Cardiac septum (tissue), 1 donor: ENCODE data around the gene CARMIL1. TPM values are rescaled to one million over a fixed set of nuclear protein-coding genes. Genes with fewer than 3 reads are reported as not detected.

Experiments
- DNase-seq: peaks from one replicate; pipeline ENCODE4 v3.0.0-alpha.2; 2020; ENCODE audit warnings: low spot score
- intact Hi-C: fragments of 100-400 bp; cut with DNase I; formaldehyde crosslinking; loops from one replicate; pipeline ENCODE4 v1.14.0; 2022
- total RNA-seq: library from RNA; stranded (reverse); fragmentation: NEBNext Ultra II Directional; extraction: Animal tissue kit (Norgen Biotek cat#: 25700); gene quantifications from one replicate; pipeline ENCODE4 v1.2.1, GENCODE V29; 2021
- donor health status: DM: no; HTN: no; CAD: no.

The CARMIL1 gene
- total RNA-seq, 1 donor from 2014 or later = 7.5 TPM

DNA sequence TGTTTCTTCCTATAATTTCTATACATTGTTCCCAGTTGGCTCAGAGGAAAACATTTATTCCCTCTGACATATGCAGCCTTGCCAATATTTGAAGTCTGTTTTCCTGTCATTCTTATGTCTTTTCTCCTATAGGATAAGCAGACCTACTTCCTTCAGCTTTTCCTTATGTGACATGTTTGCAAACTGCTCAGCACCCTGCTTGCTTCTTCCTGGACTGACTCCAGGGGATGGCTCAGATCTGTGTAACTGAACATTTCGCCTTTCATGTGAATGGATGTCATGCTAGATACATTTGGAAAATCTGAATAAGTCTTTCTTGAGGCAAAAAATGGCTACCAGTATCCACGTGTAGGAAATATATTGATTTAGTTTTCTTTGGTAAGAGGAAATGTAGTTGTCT lies 113.2 kb downstream of the CARMIL1 start:
- intact Hi-C loops = no loop called here
- no peak for DNase-seq

DNA sequence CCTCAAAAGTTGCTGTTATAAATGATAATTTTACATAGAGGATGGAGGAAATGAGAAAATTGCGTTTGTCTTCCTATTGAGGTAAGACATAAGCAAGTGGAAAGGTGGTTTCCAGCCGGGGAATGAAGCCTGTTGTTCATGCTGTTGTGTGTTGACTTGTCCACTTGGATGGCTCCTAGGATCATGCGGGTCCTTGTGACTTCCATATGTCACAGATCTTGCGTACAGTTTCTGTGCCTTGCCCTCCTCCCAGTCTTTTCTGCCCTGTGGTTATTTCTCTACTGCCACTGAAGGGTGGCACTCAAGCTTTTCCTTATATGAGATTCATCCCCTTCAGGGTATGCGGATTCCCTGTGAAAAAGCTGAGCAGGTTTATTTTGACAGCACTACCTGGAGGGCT lies 116.6 kb downstream of the CARMIL1 start:
- intact Hi-C loops = no loop called here
- DNase-seq = no peak

DNA sequence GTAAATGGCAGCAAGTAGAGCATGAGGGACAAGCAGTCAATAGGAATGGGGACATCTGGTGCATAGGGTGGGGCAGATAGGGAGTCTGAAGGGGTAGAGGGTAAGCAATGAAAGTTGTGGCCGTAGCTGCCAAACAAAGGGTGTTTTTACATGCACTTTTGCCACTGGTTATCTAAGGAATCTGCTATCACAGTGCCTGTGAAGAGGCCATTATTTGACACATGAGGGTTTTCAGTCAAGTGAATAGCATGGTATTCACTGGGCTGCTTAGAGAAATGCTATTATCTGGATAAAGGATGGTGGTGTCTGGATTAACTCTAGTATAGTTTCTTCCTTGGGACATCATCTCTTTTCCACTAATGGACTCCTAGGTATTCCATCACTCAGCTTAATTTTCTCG lies 118.2 kb downstream of the CARMIL1 start:
- intact Hi-C loops = no loop called here
- no peak for DNase-seq

DNA sequence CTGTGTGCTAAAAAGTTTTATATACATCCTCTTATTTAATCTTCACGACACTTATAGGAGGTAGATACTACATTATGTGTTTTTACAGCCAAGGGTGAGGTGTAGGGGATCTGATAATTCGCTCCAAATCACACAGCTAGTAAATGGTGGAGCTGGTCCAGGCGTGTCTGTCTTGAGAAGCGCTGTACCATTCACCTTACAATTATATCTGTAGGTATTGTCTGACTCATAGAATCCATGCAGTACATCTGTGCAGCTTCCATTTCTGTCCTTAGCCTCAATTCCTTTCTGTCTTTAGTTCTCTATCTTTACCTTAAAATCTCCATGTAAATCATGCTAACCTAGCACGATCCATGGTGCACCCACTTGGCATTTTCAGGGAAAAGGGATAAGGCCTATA lies 120.7 kb downstream of the CARMIL1 start:
- intact Hi-C loops = no loop called here
- no peak for DNase-seq

DNA sequence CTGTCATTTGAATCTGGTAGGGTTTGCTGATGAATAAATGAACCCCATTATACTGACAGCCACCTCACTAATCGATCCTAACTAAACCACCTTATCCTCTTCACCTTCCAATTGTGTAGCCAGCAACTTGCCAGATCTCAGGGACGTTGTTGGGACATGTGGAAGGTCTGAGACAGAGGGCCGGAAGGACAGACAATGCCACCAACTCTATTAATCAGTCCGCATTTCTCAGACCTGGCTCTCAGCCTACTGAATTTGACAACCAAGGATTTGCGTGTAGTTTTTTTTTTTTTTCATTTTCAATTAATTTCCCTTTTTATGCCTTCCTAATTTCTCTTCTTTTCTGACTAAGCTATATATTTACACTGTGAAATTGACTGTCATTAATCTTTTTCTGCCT lies 122.5 kb downstream of the CARMIL1 start:
- DNase-seq = no peak
- intact Hi-C loops = no loop called here

DNA sequence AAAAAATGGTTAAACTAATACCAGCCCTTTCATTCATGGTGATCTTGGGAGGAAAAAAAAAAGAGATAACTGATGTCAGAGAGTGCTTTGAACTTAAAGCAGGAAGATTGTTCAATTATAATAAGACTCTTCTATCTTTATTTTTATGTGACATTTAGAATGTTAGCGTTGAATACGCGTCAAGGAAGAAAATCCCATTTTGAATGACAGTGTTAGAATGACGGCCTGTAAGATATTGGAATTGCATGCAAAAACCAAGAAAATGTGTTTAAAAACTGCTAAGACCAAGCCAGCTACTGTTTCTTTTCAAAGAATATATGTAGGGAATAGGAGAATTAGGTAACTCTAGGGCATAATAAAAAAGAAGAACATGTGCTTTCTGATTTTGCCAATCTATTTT lies 123.0 kb downstream of the CARMIL1 start:
- intact Hi-C loops = no loop called here
- no peak for DNase-seq

DNA sequence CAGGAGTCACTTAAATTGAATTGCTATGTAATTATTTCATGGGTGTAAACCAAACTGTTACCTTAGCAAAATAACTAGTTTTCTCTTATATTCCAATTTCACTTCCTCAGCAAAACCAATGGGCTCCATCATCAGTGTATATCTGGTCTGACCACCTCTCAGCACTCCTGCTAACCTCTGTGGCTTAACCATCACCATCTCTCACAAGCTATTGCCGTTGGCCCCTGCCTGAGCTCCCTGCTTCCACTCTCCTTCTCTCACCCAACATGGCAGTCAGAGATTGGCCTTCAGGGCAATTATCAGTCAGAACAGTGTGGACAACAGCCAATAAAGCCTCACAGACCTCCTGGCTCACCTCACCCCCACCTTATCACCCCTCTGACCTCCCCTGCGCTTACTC lies 124.0 kb downstream of the CARMIL1 start:
- DNase-seq = no peak
- intact Hi-C loops = no loop called here

DNA sequence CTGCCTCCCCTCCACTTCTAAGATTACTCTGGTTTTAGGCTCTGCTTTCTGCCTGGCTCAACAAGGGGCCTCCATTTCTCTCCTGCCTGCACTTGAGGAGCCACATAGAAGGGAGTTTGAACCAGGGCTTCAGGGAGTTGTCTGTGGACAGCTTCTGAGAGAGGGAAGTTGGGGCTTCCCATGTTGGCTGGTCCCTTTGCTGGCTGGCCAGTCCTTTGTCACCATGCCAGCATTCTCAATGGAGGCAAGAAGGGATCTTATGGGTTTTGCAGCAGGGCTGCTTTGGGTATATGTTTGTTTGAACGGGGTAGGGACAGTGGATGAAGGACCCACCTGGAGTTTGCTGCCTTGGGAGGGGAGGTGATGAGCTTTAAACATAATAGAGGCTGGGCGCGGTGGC lies 124.9 kb downstream of the CARMIL1 start:
- DNase-seq = no peak
- intact Hi-C loops = no loop called here

DNA sequence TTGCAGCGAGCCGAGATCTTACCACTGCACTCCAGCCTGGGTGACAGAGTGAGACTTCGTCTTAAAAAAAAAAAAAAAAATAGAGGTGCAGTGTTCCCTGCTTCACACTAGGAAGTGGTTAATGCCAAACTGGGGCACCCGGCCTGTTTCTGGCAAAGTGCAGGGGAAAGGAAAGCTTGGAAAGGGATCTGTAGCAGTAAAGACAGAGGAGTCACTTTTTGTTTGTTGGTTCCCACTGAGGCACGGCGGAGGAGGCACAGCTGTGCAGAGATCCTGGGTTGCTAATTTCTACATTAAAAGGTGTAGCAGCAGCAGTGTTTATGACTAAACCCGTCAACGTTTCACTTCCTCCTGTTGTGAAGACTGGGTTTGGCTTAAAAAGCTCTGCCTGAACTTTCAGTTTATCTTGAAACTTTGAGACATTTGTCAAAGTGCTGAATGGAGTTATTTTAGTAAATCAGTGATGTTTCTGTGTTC lies 125.6 kb downstream of the CARMIL1 start:
- no peak for DNase-seq
- intact Hi-C loops = no loop called here

DNA sequence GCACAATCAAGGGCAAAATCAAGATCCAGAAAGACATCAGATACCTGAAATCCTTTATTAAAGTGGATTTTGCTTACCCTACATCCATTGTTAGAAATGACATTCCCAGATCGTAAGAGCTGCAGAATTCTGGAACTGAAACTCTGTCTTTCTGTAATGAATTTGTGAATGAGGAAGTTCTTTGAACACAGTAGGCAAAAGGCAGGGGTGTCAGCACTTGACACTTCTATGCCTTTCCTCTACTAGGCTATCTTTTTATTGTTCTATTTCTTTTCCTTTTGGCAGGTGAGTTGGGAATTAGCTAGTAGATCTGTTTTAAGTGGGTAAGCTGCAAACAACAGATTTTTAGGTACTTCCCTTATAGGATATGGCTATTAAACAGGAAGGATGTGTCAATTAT lies 126.3 kb downstream of the CARMIL1 start:
- no peak for DNase-seq
- intact Hi-C loops = no loop called here

DNA sequence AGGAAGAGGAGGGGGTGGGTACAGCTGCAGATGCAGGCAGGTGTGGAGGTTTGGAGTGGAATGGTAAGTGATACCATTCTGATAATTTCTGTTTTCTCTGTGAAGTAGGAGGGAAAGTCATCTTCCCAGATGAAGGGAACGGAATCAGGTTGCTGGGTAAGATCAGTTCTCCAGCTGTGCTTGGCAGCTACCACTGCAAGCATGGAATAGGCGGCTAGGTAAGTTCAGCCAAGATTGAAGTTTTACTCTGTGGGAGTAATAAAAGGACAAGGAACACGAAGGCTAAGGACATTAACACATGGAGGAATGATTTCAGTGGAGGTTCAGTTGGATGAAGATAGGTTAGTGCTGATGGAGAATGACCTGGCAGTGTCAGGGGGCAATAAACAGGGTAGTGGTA lies 128.3 kb downstream of the CARMIL1 start:
- DNase-seq = no peak
- intact Hi-C loops = no loop called here

DNA sequence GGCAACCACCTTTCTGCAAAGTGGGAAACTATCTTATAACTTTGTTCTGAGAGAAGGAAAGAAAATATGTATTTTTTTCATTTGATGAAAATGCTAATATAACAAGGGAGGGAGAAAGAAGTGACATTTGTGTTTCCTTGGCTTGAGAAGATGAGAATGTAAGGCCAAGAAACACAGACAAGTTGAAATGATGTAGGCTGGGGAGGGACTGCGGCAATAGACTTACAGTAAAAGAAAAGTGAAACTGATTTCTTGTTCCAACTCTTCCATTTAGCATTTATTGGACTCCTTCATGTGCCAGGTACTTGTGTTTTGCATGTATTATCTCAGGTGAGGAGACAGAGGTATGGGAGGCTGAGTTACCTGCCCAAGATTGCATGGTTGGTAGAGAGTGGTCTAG lies 130.9 kb downstream of the CARMIL1 start:
- no peak for DNase-seq
- intact Hi-C loops = no loop called here

DNA sequence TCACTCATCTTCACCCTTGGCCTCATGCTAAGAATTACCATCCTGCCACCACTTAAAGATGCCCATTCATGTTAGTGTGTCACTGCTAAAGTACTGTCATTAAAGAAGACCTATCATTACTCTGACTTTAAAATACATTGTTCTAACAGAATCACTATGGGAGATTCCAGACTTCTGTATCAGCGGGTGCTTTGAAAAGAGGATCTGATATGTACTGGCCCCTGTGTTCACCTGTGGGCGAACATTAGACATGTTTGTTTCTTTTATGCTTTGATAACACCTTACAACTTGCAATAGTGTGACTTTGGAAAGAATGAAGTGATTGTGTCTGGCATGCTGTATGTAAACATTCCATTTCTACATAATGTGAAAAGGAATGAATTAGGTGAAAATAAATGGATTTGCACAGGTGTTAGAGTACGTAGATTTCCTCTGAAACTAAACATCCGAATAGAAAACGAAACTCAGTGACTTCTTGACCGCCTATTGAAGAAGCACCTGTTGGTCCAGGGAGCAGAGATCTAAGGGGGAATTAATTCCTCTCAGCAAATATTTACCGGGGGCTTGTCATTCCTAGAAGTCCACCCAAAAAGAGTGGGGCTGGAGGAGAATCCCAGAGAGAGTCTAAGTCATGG lies 132.3 kb downstream of the CARMIL1 start:
- no peak for DNase-seq
- intact Hi-C loops = no loop called here

DNA sequence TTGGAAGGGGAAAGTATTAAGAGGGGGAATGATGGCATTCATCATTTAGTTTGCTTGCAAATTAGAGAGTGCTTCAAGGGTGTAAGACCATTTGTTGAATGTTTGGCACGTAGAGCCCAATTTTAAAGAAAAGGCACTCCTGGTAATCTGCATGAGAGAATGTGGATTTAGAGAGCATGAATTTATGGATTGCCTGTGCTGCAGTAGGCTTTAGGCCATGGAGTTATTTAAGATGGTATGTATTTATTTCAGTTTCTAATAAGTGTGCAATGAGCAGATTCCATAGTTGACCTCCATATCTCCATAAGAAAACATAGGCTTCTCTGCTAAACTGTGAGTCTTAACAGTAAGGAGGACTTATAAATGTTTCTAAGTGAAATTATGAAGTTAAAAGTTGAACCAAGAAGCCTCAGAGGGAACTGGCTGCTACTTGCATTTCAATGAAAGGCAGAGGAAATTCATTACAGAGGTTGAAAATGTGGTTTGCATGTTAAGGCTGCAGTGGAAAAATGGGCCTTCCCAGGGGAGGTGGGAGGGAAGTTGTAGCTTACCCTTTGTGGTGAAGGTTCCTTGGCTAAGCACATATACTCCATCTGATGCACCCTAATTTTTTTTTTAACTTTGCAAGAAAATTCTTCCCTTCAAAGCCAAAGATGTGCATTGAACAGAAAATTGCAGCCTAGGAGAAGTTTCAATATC lies 134.2 kb downstream of the CARMIL1 start:
- DNase-seq = no peak
- intact Hi-C loops = no loop called here

DNA sequence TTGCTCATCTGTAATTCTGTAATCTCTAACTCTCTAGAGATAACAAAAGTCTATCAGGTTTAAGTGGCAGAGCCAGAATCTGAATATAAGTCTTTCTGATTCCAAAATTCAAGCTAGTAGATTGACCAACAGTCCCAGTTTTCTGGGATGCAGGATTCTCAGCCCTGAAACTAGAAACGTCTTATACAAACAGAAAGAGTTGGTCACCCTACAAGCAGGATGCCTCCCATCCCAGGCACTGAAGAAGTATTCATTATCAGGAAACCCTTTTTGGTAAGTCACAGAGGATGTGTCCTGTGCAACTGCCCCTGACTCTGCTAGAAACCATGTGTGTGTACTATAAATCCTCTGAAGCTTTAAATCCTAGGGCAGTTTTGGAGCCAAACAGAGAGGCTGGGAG lies 135.0 kb downstream of the CARMIL1 start:
- intact Hi-C loops = no loop called here
- DNase-seq = no peak

DNA sequence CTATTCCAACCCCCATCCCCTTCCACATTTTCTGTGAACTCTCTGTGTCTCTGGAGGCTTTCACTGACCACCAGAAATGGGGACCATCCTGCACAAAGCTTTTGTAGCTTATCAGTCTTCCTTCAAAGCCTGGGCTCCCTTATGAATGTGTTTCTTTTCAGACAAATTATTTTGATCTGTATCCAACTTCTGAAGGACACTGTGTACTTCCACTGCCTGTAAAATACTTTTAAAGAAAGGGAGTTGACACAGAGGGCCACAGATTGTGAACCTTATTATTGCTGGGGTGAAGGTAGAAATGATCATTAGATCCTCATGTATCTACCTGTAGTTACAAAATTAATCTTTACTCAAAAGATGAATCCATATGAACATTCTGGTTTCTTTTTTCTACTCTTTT lies 135.6 kb downstream of the CARMIL1 start:
- intact Hi-C loops = no loop called here
- no peak for DNase-seq

DNA sequence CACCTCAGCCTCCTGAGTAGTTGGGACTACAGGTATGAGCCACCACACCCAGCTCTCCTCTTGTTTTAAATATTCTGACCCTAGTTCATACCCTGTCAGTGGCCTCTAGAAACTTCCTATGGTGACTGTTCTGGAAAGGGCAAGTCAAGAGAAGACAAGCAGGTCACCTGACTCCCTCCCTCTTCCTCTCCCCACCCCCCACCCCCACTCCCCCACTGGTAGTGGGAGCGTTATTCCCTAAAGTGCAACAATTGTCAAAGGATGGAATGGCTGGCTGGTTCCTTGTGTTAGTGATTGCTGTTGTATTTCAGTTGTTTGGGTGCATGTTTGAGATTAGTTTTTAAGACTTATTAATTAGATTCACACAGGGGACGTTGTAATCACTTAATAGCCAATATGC lies 136.1 kb downstream of the CARMIL1 start:
- no peak for DNase-seq
- intact Hi-C loops = no loop called here

DNA sequence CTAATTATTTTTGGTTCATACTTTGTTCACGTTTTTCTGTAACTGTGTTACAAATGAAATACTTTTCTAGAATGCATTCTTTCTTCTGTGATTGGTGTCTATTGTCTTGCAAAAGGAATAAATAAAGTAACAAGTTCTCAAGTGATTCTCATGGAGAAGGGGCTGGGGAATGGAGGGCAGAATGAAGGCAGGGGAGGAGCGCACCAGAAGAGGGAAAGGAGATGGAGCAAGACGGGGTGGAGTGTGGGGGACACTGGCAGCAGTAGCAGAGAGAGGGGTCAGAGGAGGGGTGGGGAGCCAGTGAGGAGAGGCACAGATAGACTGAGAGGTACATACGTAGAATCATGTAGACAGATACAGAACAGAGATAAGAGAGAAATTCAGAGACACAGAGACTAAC lies 136.5 kb downstream of the CARMIL1 start:
- no peak for DNase-seq
- intact Hi-C loops = no loop called here

DNA sequence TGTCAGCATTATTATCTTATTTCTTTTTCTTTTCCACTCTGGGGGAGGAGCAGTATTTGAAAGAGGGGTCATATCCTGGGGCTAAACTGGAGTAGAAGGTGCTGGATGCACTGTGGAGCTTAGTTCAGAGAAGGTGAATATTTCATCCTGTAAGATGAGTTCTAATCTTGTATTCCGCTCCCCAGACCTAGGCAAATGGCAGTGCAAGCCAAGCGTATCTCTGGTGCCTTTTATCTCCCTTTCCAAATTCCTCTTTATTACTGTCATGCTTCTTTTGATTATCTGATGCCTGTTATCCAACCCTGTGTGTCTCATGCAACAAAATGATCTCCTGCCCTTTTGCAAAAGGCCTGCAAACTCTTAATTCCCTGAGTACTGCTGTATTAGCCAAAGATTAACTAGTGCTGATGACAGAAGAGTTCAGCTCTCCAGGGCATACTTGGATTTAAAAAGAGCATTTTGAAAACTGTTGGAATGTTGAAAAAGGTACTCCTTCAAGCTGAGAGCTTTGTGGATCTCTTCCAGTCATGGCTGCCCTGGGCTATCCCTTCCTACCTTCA lies 138.0 kb downstream of the CARMIL1 start:
- intact Hi-C loops = no loop called here
- no peak for DNase-seq

DNA sequence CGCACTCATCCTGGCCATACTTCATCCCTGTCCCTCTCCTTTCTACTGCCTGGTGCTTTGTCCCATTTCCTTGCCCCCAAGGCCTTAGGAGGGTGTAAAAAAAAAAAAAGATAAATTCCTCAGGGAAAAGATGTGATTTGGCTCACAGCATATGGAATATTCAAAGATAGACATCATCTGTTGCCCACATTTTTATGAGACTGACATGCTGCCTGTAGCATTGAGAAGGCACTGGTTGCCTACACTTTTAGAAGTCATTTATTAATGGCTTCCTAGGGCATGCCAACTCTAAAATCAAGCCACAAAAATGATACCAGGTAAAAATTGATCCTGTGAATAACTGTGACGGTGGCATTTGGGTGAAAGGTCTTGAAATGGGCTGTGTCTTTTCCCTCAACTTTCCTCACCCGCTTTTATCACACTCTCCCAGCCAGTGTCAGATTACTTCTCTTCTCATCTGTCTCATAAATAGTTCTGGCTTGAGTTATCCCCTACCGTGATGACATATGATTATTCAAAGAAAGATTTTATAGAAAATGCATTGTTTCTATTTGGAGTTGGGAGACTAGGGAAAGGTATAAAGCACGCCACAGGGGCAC lies 139.4 kb downstream of the CARMIL1 start:
- DNase-seq = no peak
- intact Hi-C loops = no loop called here

DNA sequence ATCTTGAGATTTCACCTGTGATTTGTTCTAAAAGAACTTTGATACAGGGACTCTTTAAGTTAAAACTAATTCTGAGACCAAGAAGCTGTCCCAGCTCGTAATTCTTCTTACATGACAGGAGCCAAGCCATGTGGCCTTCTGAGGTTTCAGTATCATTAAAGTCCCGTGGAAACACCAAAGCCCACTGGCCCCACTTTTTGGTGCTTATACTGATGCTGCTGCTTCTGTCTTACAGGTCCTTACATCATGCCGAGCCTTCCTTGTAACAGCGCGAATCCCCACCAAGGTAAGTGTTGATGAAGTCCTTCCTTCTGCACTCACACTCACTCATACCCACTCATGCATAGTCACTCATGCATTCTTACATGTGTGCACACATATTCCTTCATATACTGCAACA lies 140.7 kb downstream of the CARMIL1 start:
- intact Hi-C loops = no loop called here
- no peak for DNase-seq
